NCI-H1417 treated with DMSO at 0.1 percent for 48 hours (cell line): ENCODE measurements around the gene PLSCR5.

ENCODE experiments used
- DNase-seq: peaks from one replicate; lab custom pipeline; 2025; lab: John Stamatoyannopoulos, UW

Gene PLSCR5

DNA sequence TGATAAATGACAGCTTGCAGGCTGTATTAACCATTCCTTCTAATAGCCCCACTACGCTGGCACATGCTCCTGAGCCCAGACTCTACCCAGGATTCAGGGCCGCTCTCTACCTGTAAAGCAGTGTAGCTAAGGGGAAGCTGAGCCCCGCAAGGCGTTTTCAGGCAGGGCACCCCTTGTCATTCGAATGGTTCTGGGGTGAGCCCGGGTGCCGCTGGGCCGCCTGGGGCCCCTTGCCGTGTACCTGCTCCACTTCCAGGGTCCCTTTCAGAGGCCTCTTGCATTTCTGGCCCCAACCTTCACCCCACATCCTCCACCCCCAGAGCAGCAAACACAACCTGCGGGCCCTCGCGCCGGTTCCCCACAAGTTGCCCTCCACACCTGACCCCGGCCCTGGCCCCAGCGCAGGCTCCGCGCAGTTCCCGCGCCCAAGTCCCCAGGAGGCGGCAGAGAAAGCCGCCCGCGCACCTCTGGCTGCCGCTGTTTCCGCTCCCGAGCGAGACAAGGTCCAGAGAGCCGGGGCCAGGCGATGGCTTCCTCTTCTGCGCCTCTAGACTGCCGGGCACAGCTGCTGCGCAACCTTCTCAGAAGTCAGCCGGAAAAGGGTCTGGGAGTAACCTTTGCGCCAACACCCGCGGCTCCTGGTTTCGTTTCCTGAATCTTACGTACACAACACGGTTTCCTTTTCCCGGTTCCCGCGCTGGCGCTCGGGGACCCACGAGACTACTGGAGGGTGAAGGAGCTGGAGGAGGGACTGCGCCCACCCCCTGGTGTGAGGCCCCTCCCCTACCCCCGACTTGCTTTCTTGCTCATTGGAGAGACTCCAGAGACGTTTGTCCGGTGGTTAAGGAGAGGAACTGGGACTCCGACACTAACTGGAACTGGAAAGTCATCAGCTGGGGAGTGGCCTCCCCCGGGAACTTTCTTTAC is 60.9 kb downstream of the PLSCR5 start, which contains the start of gene PLSCR1:
Gene PLSCR1 (minus strand): TSS at position 606 of the 927 bp plus-strand sequence. CDS start 8,055 bp downstream, outside the sequence.
- DNase-seq = peak; percentile 73

DNA sequence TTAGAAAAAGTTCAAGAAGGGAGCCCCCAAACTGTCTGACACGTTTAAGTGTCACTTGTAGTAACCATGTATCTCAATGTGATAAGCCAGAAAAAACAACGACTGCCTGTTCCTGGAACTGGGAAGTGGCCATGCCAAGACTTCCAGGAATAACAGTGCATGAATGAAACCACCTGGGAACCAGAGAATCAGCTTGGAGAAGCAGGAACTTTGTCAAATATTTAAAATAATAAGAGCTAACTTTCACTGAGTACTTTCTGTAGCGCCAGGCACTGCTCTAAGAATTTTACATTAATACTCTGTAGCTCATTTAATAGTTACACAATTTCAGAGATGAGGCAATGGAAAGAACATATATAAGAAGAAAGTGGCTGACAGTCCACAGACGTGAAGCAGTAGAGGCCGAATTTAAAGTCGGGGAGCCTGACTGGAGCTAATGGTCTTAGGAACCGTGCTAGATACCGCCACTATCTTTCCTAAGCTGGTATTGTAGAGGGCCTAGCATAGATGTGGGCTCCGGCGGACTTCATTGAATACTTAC is 61.6 kb downstream of the PLSCR5 start:
- DNase-seq = no peak

GRCh38 chr3:146542978-146543377 is 62.2 kb downstream of the PLSCR5 start:
- no peak for DNase-seq

GRCh38 chr3:146542179-146542578 is 63.0 kb downstream of the PLSCR5 start:
- DNase-seq = no peak

GRCh38 chr3:146540978-146541377 is 64.2 kb downstream of the PLSCR5 start:
- no peak for DNase-seq

DNA sequence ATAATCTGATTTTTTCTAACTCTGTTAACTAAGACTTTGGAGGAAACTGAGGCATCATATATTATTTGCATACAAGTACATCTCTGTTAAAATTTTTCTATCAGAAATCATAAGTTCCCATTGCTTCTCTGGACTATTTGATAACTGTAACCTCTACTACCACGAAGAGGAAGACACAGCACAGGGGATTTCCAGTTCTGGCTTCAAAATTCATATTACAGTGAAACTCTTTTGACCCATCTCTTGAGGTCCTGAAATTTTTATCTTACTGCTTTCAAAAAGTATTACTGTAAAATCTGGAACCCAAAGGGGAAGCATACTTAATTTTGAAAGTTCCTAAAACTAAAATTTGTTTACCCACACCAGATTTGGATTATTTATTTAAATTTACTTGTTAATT is 64.9 kb downstream of the PLSCR5 start:
- no peak for DNase-seq

GRCh38 chr3:146539315-146539714 is 65.8 kb downstream of the PLSCR5 start:
- no peak for DNase-seq

DNA sequence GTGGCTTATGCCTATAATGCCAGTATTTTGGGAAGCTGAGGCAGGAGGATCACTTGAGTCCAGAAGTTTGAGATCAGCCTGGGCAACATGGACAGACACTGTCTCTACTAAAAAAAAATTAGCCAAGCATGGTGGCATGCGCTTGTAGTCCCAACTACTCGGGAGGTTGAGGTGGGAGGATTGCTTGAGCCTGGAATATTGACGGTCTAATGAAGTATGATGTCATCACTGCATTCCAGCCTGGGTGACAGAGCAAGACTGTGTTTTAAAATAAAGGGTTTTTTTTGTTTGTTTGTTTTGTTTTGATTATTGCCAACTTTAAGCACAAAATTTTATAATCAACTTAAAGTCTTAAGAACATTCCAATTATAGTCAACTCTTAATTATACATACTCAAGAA is 67.5 kb downstream of the PLSCR5 start:
- DNase-seq = no peak

DNA sequence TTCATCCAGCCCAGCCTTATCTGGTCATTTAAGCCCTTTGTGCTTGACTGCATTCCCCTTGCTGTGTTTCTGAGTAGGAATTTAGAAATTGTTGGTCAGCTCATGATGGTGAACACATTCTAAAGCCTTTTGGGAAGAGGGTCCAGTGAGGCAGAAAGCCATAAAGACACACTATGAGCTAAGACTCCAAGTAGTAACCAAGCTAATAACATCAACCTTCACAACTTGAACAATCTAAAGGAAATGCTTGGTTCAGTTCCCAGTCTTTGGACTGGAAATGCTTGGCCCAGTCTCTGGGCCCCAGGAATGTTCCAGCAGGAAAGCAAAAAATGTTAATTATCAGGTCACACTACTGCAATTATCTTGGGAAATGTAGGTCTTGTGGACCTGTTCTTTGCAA is 68.5 kb downstream of the PLSCR5 start:
- DNase-seq = no peak
